H1 (cell line): ENCODE data around the gene WDR49. TPM values are rescaled to one million over a fixed set of nuclear protein-coding genes. Genes with fewer than 3 reads are reported as not detected.

ENCODE experiments used
- CTCF ChIA-PET: fragments of 300-600 bp; sonication (Branson Sonifier 250); formaldehyde crosslinking; loops from one replicate; lab custom pipeline; 2021; ENCODE audit not compliant: partially characterized antibody; lab: Charles Lee
- POLR2A ChIA-PET: fragments of 300-600 bp; sonication (Branson Sonifier 250); formaldehyde crosslinking; loops from one replicate; lab custom pipeline; 2021; ENCODE audit warnings: inconsistent platforms; ENCODE audit not compliant: partially characterized antibody; lab: Charles Lee
- DNase-seq, 2 experiments: peaks; one replicate each; pipeline versions ENCODE4 v3.0.0 to v3.0.0-alpha.2; 2010 to 2022; ENCODE audit warnings: low spot score in 2 of 2, low read depth in 1 of 2, mixed read lengths in 1 of 2
- FAIRE-seq: peaks from 2 replicates; lab custom pipeline; 2011; peaks lifted over from hg19 to GRCh38; lab: Jason Lieb, UNC
- H2AFZ ChIP-seq: 2 replicates; pipeline ENCODE4 v1.8.1; 2012; ENCODE audit warnings: low read length, inconsistent platforms
- H2AK5ac ChIP-seq: 2 replicates; pipeline ENCODE4 v1.6.1; 2013; ENCODE audit warnings: low read depth, low read length
- H2BK120ac ChIP-seq: replicated peaks from 2 replicates; pipeline ENCODE3; 2013; ENCODE audit warnings: low read depth, low read length, inconsistent platforms
- H2BK12ac ChIP-seq: 2 replicates; pipeline ENCODE4 v1.6.1; 2013; ENCODE audit warnings: low read depth, low read length
- H2BK15ac ChIP-seq: 2 replicates; pipeline ENCODE4 v1.6.1; 2013; ENCODE audit warnings: low read length
- H2BK20ac ChIP-seq: 2 replicates; pipeline ENCODE4 v1.6.1; 2013; ENCODE audit warnings: low read length
- H2BK5ac ChIP-seq: 2 replicates; pipeline ENCODE4 v1.6.1; 2013; ENCODE audit warnings: low read depth, low read length
- H3K14ac ChIP-seq: 2 replicates; pipeline ENCODE4 v1.6.1; 2013; ENCODE audit warnings: inconsistent platforms; ENCODE audit not compliant: insufficient read length
- H3K18ac ChIP-seq: 2 replicates; pipeline ENCODE4 v1.6.1; 2013; ENCODE audit warnings: low read length; ENCODE audit errors: extremely low read depth
- H3K23ac ChIP-seq: 2 replicates; pipeline ENCODE4 v1.6.1; 2013; ENCODE audit warnings: inconsistent platforms; ENCODE audit not compliant: insufficient read length
- H3K23me2 ChIP-seq: 2 replicates; pipeline ENCODE4 v1.6.1; 2013; ENCODE audit warnings: low read depth, low read length
- H3K27ac ChIP-seq: 2 replicates; pipeline ENCODE4 v1.6.1; 2011; ENCODE audit warnings: low read depth, low read length, inconsistent platforms
- H3K27me3 ChIP-seq, 4 experiments: replicated peaks in 1 of 4; 1 replicate in 1 of 4; 2 replicates in 3 of 4; pipeline versions ENCODE4 v1.6.1 to v1.8.1; 2011 to 2013; ENCODE audit warnings: low read length in 3 of 4, mild to moderate bottlenecking in 3 of 4, inconsistent platforms in 2 of 4, mixed read lengths in 2 of 4, moderate library complexity in 1 of 4; ENCODE audit not compliant: control insufficient read depth in 3 of 4, insufficient read depth in 3 of 4; ENCODE audit errors: extremely low read depth in 1 of 4
- H3K36me3 ChIP-seq, 4 experiments: 2 replicates each; pipeline versions ENCODE4 v1.6.1 to v1.8.1; 2011 to 2013; ENCODE audit warnings: mild to moderate bottlenecking in 4 of 4, low read length in 3 of 4, moderate library complexity in 2 of 4, control low read depth in 1 of 4, inconsistent platforms in 1 of 4; ENCODE audit not compliant: insufficient read depth in 4 of 4, control insufficient read depth in 2 of 4
- H3K4ac ChIP-seq: replicated peaks from 2 replicates; pipeline ENCODE3; 2013; ENCODE audit warnings: low read length, low read depth, mixed read lengths, inconsistent platforms; ENCODE audit not compliant: insufficient read length
- H3K4me1 ChIP-seq, 4 experiments: replicated peaks in 1 of 4; 1 replicate in 1 of 4; 2 replicates in 3 of 4; pipeline versions ENCODE4 v1.6.1 to v1.8.1; 2011 to 2013; ENCODE audit warnings: low read length in 3 of 4, inconsistent platforms in 2 of 4, mixed read lengths in 1 of 4; ENCODE audit not compliant: insufficient read depth in 4 of 4, control insufficient read depth in 3 of 4
- H3K4me2 ChIP-seq, 2 experiments: 2 replicates each; pipeline versions ENCODE4 v1.6.1 to v1.8.1; 2011 to 2013; ENCODE audit warnings: low read depth in 2 of 2, low read length in 2 of 2, control low read depth in 1 of 2, inconsistent platforms in 1 of 2, mild to moderate bottlenecking in 1 of 2; ENCODE audit not compliant: insufficient read depth in 1 of 2
- H3K4me3 ChIP-seq, 4 experiments: fragments of 200-600, 300-600 bp in 1 of 4; sonication (generic), shearing (Covaris generic), sonication (Bioruptor Twin) in 1 of 4; 2 replicates each; pipeline versions ENCODE4 v1.5.1 to v1.8.1; 2011 to 2016; ENCODE audit warnings: low read length in 4 of 4, low read depth in 3 of 4, control low read depth in 2 of 4, inconsistent platforms in 2 of 4, mild to moderate bottlenecking in 2 of 4, mixed read lengths in 1 of 4, moderate library complexity in 1 of 4; ENCODE audit not compliant: insufficient read depth in 2 of 4; ENCODE audit errors: extremely low read depth in 1 of 4
- H3K56ac ChIP-seq: replicated peaks from 2 replicates; pipeline ENCODE3; 2013; ENCODE audit warnings: low read depth, mild to moderate bottlenecking, mixed read lengths, low read length, inconsistent platforms; ENCODE audit not compliant: insufficient read length
- H3K79me1 ChIP-seq: 2 replicates; pipeline ENCODE4 v1.6.1; 2013; ENCODE audit warnings: low read depth, low read length, control low read depth
- H3K79me2 ChIP-seq, 2 experiments: 2 replicates each; pipeline versions ENCODE4 v1.6.1 to v1.8.1; 2012 to 2013; ENCODE audit warnings: low read length in 2 of 2, mild to moderate bottlenecking in 2 of 2, inconsistent platforms in 1 of 2; ENCODE audit not compliant: insufficient read depth in 2 of 2, control insufficient read depth in 1 of 2
- H3K9ac ChIP-seq, 4 experiments: replicated peaks in 1 of 4; 1 replicate in 1 of 4; 2 replicates in 3 of 4; pipeline versions ENCODE4 v1.6.1 to v1.8.1; 2011 to 2013; ENCODE audit warnings: low read depth in 3 of 4, low read length in 3 of 4, control low read depth in 2 of 4, mild to moderate bottlenecking in 2 of 4, moderate library complexity in 2 of 4, inconsistent platforms in 1 of 4; ENCODE audit errors: extremely low read depth in 1 of 4
- H3K9me3 ChIP-seq, 2 experiments: 2 replicates each; pipeline versions ENCODE4 v1.6.1 to v1.8.1; 2012 to 2013; ENCODE audit warnings: mild to moderate bottlenecking in 2 of 2, moderate library complexity in 2 of 2, control low read depth in 1 of 2, inconsistent platforms in 1 of 2, low read depth in 1 of 2, low read length in 1 of 2, mixed read lengths in 1 of 2; ENCODE audit not compliant: insufficient read depth in 2 of 2
- H4K20me1 ChIP-seq, 2 experiments: replicated peaks in 1 of 2; 2 replicates each; pipeline versions ENCODE3 to v1.8.1; 2011 to 2013; ENCODE audit warnings: inconsistent platforms in 2 of 2, low read length in 2 of 2, mild to moderate bottlenecking in 1 of 2; ENCODE audit not compliant: insufficient read depth in 2 of 2, control insufficient read depth in 1 of 2
- H4K5ac ChIP-seq: 2 replicates; pipeline ENCODE4 v1.6.1; 2013; ENCODE audit warnings: low read length, low read depth, mixed read lengths, inconsistent platforms; ENCODE audit not compliant: insufficient read length
- H4K8ac ChIP-seq: 2 replicates; pipeline ENCODE4 v1.8.0; 2013; ENCODE audit warnings: mild to moderate bottlenecking, moderate library complexity, low read length, inconsistent platforms; ENCODE audit not compliant: insufficient read depth; ENCODE audit errors: extremely low read depth
- H4K91ac ChIP-seq: replicated peaks from 2 replicates; pipeline ENCODE3; 2013; ENCODE audit warnings: low read length, mixed read lengths, inconsistent platforms; ENCODE audit not compliant: insufficient read length
- PHF8 ChIP-seq: fragments of 200-600 bp; sonication (generic); conservative IDR thresholded peaks from 2 replicates; pipeline ENCODE4 v1.7.1; 2012; ENCODE audit warnings: low read depth, mild to moderate bottlenecking, inconsistent platforms, low read length, moderate library complexity
- WGBS, 2 experiments: shearing (Covaris generic) in 1 of 2; methylation state at CpG; one replicate each; pipeline versions ENCODE4 v1.1.6 to v1.1.7; 2013 to 2015; ENCODE audit warnings: low lambda C conversion rate in 2 of 2, mixed read lengths in 2 of 2, inconsistent platforms in 1 of 2, low coverage in 1 of 2, missing lambda C conversion rate in 1 of 2; ENCODE audit not compliant: insufficient replicate concordance in 2 of 2, insufficient coverage in 1 of 2, insufficient read length in 1 of 2; ENCODE audit errors: extremely low coverage in 1 of 2, missing lambda C conversion rate in 1 of 2; 5-methylcytosine and 5-hydroxymethylcytosine counted together
- polyA plus RNA-seq, 7 experiments: library from polyadenylated mRNA; depleted of rRNA in 3 of 7; stranded (reverse) in 5 of 7; unstranded in 2 of 7; fragments of >200 nt in 5 of 7; fragments of 200-250 nt in 2 of 7; gene quantifications; 1 replicate in 5 of 7; 2 replicates in 1 of 7; 4 replicates in 1 of 7; pipeline versions ENCODE4 v1.2.1 to v1.2.3, GENCODE V29; 2011 to 2013; ENCODE audit warnings: missing spikeins in 2 of 7, mixed read lengths in 2 of 7
- total RNA-seq: library from RNA; stranded (reverse); fragmentation: NEBNext Ultra II Directional; extraction: Animal tissue kit (Norgen Biotek cat#: 25700); gene quantifications from 2 replicates; pipeline ENCODE4 v1.2.1, GENCODE V29; 2021

Gene WDR49
- total and polyA plus RNA-seq, 2 of the 8 experiments (the other 6 are each of a cell fraction or from before 2014, with no cell fraction given) = 0.50 to 1.7 TPM

GRCh38 chr3:167649746-167650145, 4.0 kb downstream of the WDR49 start:
- Histone ChIP-seq H4K20me1 (no peaks in the 10 kb centered on the region), H3K18ac (no peak overlapping the region), H3K4ac (no peak overlapping the region), H3K27me3 (no peaks in the 10 kb centered on the region), H2AK5ac (no peak overlapping the region), H3K4me3 (no peak overlapping the region), H4K8ac (no peak overlapping the region), H3K14ac (no peak overlapping the region), H3K4me1 (peaks cover 3 to 11% (median 7%) of the 10 kb centered on the region in 4 experiments; a peak in 5 of 7 replicates), H3K56ac (no peak overlapping the region), H3K4me2 (no peak overlapping the region), H2BK12ac (peak overlapping the region; percentile 52), H4K5ac (no peak overlapping the region), H2BK20ac (no peak overlapping the region), H3K23ac (no peak overlapping the region), H3K9me3 (peaks cover 0 to 4% of the 10 kb centered on the region in 2 experiments; a peak in 1 of 4 replicates), H2BK5ac (no peak overlapping the region), H3K27ac (no peak overlapping the region), H2AFZ (no peak overlapping the region), H3K36me3 (no peaks in the 10 kb centered on the region), H4K91ac (no peak overlapping the region), H3K79me1 (no peaks in the 10 kb centered on the region; the same call in 1 of the 2 replicates), H2BK15ac (no peak overlapping the region), H3K9ac (no peak overlapping the region), H2BK120ac (no peak overlapping the region), H3K23me2 (no peaks in the 10 kb centered on the region), H3K79me2 (no peaks in the 10 kb centered on the region)
- CTCF ChIA-PET = interaction anchor here (1.1 to 1.4 kb wide), 3 partner anchors 34 to 157 kb away, joined by 3 to 4 read pairs (median 3); no protein-coding TSS in a partner anchor
- TF ChIP-seq PHF8 = no peak
- WGBS, 2 experiments = 88% methylated on average over 1 of the region's 1 CpG; no CpG with 5 or more reads in 1 of the 2 experiments
- no peak for DNase-seq
- POLR2A ChIA-PET = interaction anchor here (1.2 kb wide), 2 partner anchors 9 to 19 kb away, joined by 3 read pairs; no protein-coding TSS in a partner anchor
- FAIRE-seq = no peak
